Endothelial cell of umbilical vein (primary cell): ENCODE data around the gene RPL11.

ENCODE experiments used
- EZH2 ChIP-seq: IDR thresholded peaks from 2 replicates; pipeline ENCODE4 v1.6.1; 2012; ENCODE audit warnings: borderline replicate concordance, low read depth, mild to moderate bottlenecking, moderate library complexity, low read length, inconsistent platforms; ENCODE audit not compliant: severe bottlenecking
- FOS ChIP-seq: IDR thresholded peaks from 2 replicates; pipeline ENCODE4 v1.6.1; 2011; ENCODE audit warnings: mild to moderate bottlenecking, low read length, moderate library complexity, borderline replicate concordance; ENCODE audit not compliant: insufficient read depth
- GATA2 ChIP-seq: IDR thresholded peaks from 2 replicates; pipeline ENCODE4 v1.7.0; 2011; ENCODE audit warnings: low read depth, mild to moderate bottlenecking, moderate library complexity, mixed read lengths, low read length; ENCODE audit not compliant: insufficient read length, insufficient read depth
- MAX ChIP-seq: IDR thresholded peaks from 2 replicates; pipeline ENCODE4 v1.6.1; 2011; ENCODE audit not compliant: insufficient read depth, insufficient read length
- POLR2A ChIP-seq: IDR thresholded peaks from 2 replicates; pipeline ENCODE4 v1.6.1; 2012; ENCODE audit warnings: low read depth, mild to moderate bottlenecking, control low read depth, low read length
- POLR2AphosphoS5 ChIP-seq: IDR thresholded peaks from 2 replicates; pipeline ENCODE4 v1.6.1; 2012; ENCODE audit warnings: low read depth, mild to moderate bottlenecking, control low read depth, low read length, moderate library complexity; ENCODE audit not compliant: insufficient read depth
- TF ChIP-seq, protein P1 (sequence below), 2 donors: IDR thresholded peaks; 1 replicate in 1 of 2; 2 replicates in 1 of 2; pipeline ENCODE4 v1.5.1; 2011; ENCODE audit warnings: low read length in 2 of 2, mild to moderate bottlenecking in 2 of 2, moderate library complexity in 2 of 2, control low read depth in 1 of 2, inconsistent platforms in 1 of 2, low read depth in 1 of 2; ENCODE audit not compliant: insufficient read depth in 1 of 2; ENCODE audit errors: extremely low read depth in 1 of 2

- TF ChIP-seq, protein P1, sequence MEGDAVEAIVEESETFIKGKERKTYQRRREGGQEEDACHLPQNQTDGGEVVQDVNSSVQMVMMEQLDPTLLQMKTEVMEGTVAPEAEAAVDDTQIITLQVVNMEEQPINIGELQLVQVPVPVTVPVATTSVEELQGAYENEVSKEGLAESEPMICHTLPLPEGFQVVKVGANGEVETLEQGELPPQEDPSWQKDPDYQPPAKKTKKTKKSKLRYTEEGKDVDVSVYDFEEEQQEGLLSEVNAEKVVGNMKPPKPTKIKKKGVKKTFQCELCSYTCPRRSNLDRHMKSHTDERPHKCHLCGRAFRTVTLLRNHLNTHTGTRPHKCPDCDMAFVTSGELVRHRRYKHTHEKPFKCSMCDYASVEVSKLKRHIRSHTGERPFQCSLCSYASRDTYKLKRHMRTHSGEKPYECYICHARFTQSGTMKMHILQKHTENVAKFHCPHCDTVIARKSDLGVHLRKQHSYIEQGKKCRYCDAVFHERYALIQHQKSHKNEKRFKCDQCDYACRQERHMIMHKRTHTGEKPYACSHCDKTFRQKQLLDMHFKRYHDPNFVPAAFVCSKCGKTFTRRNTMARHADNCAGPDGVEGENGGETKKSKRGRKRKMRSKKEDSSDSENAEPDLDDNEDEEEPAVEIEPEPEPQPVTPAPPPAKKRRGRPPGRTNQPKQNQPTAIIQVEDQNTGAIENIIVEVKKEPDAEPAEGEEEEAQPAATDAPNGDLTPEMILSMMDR (IDR thresholded peaks at IDR 0.05; ENCODE audit: extremely low read depth in 1 of 2, insufficient read depth in 1 of 2, low read depth in 1 of 2, low read length in 2 of 2): no peak
- TF ChIP-seq POLR2A (no peak), POLR2AphosphoS5 (no peak), GATA2 (no peak), EZH2 (no peak), FOS (no peak), MAX (no peak)
Measured at GRCh38 chr1:23694371-23694770, 2.8 kb downstream of the RPL11 start.
